ENCODE results near the gene DNAJB9. TPM values are rescaled to one million over a fixed set of nuclear protein-coding genes. Genes with fewer than 3 reads are reported as not detected.

DNAJB9 gene
- total and polyA plus RNA-seq, 4 donors: 11.4 to 40.0 (median 28.1) TPM

GRCh38 chr7:108581655-108582491, 12.2 kb downstream of the DNAJB9 start:
- ATAC-seq (ENCODE audit: insufficient read depth, low FRiP score): no peak
- Histone ChIP-seq H3K4me1 (ENCODE audit: control insufficient read depth in 5 of 5, insufficient read depth in 5 of 5, low read length in 5 of 5) (no peaks in the 10 kb centered on the region), H3K9ac (ENCODE audit: insufficient read depth in 1 of 2, low read length in 2 of 2) (no peak overlapping the region), H3K4me3 (no peak overlapping the region), H3K27ac (ENCODE audit: low read depth in 1 of 2, low read length in 1 of 2) (no peak overlapping the region), H3K9me3 (ENCODE audit: control insufficient read depth in 4 of 4, insufficient read depth in 3 of 4, low read length in 3 of 4) (peaks cover 0 to 9% (median 2%) of the 10 kb centered on the region in 4 donors), H3K27me3 (ENCODE audit: control insufficient read depth in 3 of 3, insufficient read depth in 3 of 3, low read length in 2 of 3) (no peaks in the 10 kb centered on the region), H3K36me3 (ENCODE audit: control insufficient read depth in 4 of 4, insufficient read depth in 4 of 4, low read length in 4 of 4) (peaks cover 0 to 8% (median 3%) of the 10 kb centered on the region in 4 donors)
- 68 to 79% methylated on average over 4 of the region's 4 CpGs for WGBS, 2 donors
- no peak for TF ChIP-seq CTCF (IDR thresholded peaks at IDR 0.05; ENCODE audit: control extremely low read depth, extremely low read depth)
- no peak for DNase-seq

- H3K4me1 ChIP-seq (ENCODE audit: control insufficient read depth in 5 of 5, insufficient read depth in 5 of 5, low read length in 5 of 5): no peaks in the 10 kb centered on the region
- peaks cover 0 to 7% (median 2%) of the 10 kb centered on the region in 4 donors for H3K9me3 ChIP-seq (ENCODE audit: control insufficient read depth in 4 of 4, insufficient read depth in 3 of 4, low read length in 3 of 4)
- H3K27me3 ChIP-seq (ENCODE audit: control insufficient read depth in 3 of 3, insufficient read depth in 3 of 3, low read length in 2 of 3): no peaks in the 10 kb centered on the region
- TF ChIP-seq CTCF (IDR thresholded peaks at IDR 0.05; ENCODE audit: control extremely low read depth, extremely low read depth): no peak
- peaks cover 0 to 7% (median 3%) of the 10 kb centered on the region in 4 donors for H3K36me3 ChIP-seq (ENCODE audit: control insufficient read depth in 4 of 4, insufficient read depth in 4 of 4, low read length in 4 of 4)
- no peak overlapping the region for H3K27ac ChIP-seq (ENCODE audit: low read depth in 1 of 2, low read length in 1 of 2)
- DNase-seq: no peak
- WGBS, 2 donors: 89 to 98% methylated on average over 1 of the region's 1 CpG
- H3K9ac ChIP-seq (ENCODE audit: insufficient read depth in 1 of 2, low read length in 2 of 2): no peak overlapping the region
- H3K4me3 ChIP-seq: no peak overlapping the region
- no peak for ATAC-seq (ENCODE audit: insufficient read depth, low FRiP score)
These were observed 14.5 kb downstream of the DNAJB9 start for GRCh38 chr7:108584211-108584610.

GRCh38 chr7:108585843-108586242, 16.2 kb downstream of the DNAJB9 start:
- Histone ChIP-seq H3K9ac (ENCODE audit: insufficient read depth in 1 of 2, low read length in 2 of 2) (no peak overlapping the region), H3K4me1 (ENCODE audit: control insufficient read depth in 5 of 5, insufficient read depth in 5 of 5, low read length in 5 of 5) (no peaks in the 10 kb centered on the region), H3K27me3 (ENCODE audit: control insufficient read depth in 3 of 3, insufficient read depth in 3 of 3, low read length in 2 of 3) (no peaks in the 10 kb centered on the region), H3K27ac (ENCODE audit: low read depth in 1 of 2, low read length in 1 of 2) (no peak overlapping the region), H3K36me3 (ENCODE audit: control insufficient read depth in 4 of 4, insufficient read depth in 4 of 4, low read length in 4 of 4) (no peaks in the 10 kb centered on the region), H3K4me3 (no peak overlapping the region), H3K9me3 (ENCODE audit: control insufficient read depth in 4 of 4, insufficient read depth in 3 of 4, low read length in 3 of 4) (no peaks in the 10 kb centered on the region)
- ATAC-seq (ENCODE audit: insufficient read depth, low FRiP score) (no peak), DNase-seq (no peak)
- WGBS, 2 donors: 84 to 92% methylated on average over 2 of the region's 2 CpGs
- no peak for TF ChIP-seq CTCF (IDR thresholded peaks at IDR 0.05; ENCODE audit: control extremely low read depth, extremely low read depth)
